ENCODE results near the gene SCARF2. TPM values are rescaled to one million over a fixed set of nuclear protein-coding genes. Genes with fewer than 3 reads are reported as not detected.
A peak's percentile ranks its signal among the peaks of the same experiment; 100 is the strongest.

SCARF2 gene
- total and polyA plus RNA-seq, 7 experiments from 2014 or later: 0.21 to 2.6 (median 2.0) TPM

- ChIA-PET POLR2A (interaction anchor here (1.8 kb wide), 1 partner anchor 49 kb away, joined by 4 read pairs; the partner anchor contains the start of gene ZNF74), CTCF (no interaction called here)
- H3K36me3 ChIP-seq (ENCODE audit: control insufficient read depth in 2 of 3, insufficient read depth in 3 of 3, low read length in 3 of 3): peaks cover 0 to 56% (median 0%) of the 10 kb centered on the region in 3 experiments
- H3K27me3 ChIP-seq (ENCODE audit: control insufficient read depth in 2 of 2, insufficient read depth in 2 of 2, low read length in 2 of 2): peaks cover 0 to 5% of the 10 kb centered on the region in 2 donors
- no peak overlapping the region for H3K27ac Mint-ChIP-seq
- DNase-seq: no peak
- H3K9me3 Mint-ChIP-seq: no peaks in the 10 kb centered on the region
- H3K27me3 Mint-ChIP-seq: peaks cover 0 to 17% (median 4%) of the 10 kb centered on the region in 5 donors
- H3K4me3 ChIP-seq (ENCODE audit: low read length): no peak overlapping the region
- H3K36me3 Mint-ChIP-seq: peaks cover 0 to 43% (median 22%) of the 10 kb centered on the region in 5 donors
- H3K27ac ChIP-seq (ENCODE audit: low read depth, low read length): no peak overlapping the region
- no peak overlapping the region for H3K4me3 Mint-ChIP-seq
- H3K4me1 ChIP-seq (ENCODE audit: control insufficient read depth in 2 of 2, insufficient read depth in 2 of 2, low read length in 2 of 2): no peaks in the 10 kb centered on the region
- intact Hi-C loops (cut with micrococcal nuclease): no loop called here
- H3K9me3 ChIP-seq (ENCODE audit: control insufficient read depth in 2 of 3, low read length in 3 of 3): no peaks in the 10 kb centered on the region
- no peak for ATAC-seq
- H3K4me1 Mint-ChIP-seq: peaks cover 0 to 5% (median 0%) of the 10 kb centered on the region in 7 donors
Measured at GRCh38 chr22:20442485-20443284, 5.1 kb upstream of the SCARF2 start.

- peaks cover 0 to 2% (median 0%) of the 10 kb centered on the region in 11 donors for H3K9me3 Mint-ChIP-seq
- ATAC-seq (no peak), DNase-seq (no peak)
- H3K36me3 Mint-ChIP-seq: peaks cover 0 to 40% (median 18%) of the 10 kb centered on the region in 5 donors
- POLR2A ChIA-PET: interaction anchor here (1.8 kb wide), 1 partner anchor 48 kb away, joined by 4 read pairs; the partner anchor contains the start of gene ZNF74
- intact Hi-C loops (cut with micrococcal nuclease): no loop called here
- Histone ChIP-seq H3K27ac (ENCODE audit: low read depth, low read length) (no peak overlapping the region), H3K4me1 (ENCODE audit: control insufficient read depth in 2 of 2, insufficient read depth in 2 of 2, low read length in 2 of 2) (peaks cover 4 to 5% of the 10 kb centered on the region in 2 donors), H3K9me3 (ENCODE audit: control insufficient read depth in 2 of 3, low read length in 3 of 3) (no peaks in the 10 kb centered on the region), H3K27me3 (ENCODE audit: control insufficient read depth in 2 of 2, insufficient read depth in 2 of 2, low read length in 2 of 2) (peaks cover 3 to 11% of the 10 kb centered on the region in 2 donors), H3K4me3 (ENCODE audit: low read length) (no peak overlapping the region), H3K36me3 (ENCODE audit: control insufficient read depth in 2 of 3, insufficient read depth in 3 of 3, low read length in 3 of 3) (peaks cover 0 to 52% (median 0%) of the 10 kb centered on the region in 3 experiments)
- peaks cover 5 to 22% (median 9%) of the 10 kb centered on the region in 5 donors for H3K27me3 Mint-ChIP-seq
- peaks cover 4 to 10% (median 4%) of the 10 kb centered on the region in 7 donors for H3K4me1 Mint-ChIP-seq
- CTCF ChIA-PET: interaction anchor here (1.3 kb wide), 1 partner anchor 23 kb away, joined by 7 read pairs; no protein-coding TSS in a partner anchor
- no peak overlapping the region for H3K4me3 Mint-ChIP-seq
- no peak overlapping the region for H3K27ac Mint-ChIP-seq
Measured at GRCh38 chr22:20441631-20442484, 4.2 kb upstream of the SCARF2 start.

GRCh38 chr22:20440637-20441591, 3.3 kb upstream of the SCARF2 start:
- CTCF ChIA-PET: interaction anchor here (0.5 to 1.3 kb wide), 2 partner anchors 22 to 38 kb away, joined by 3 to 7 read pairs; no protein-coding TSS in a partner anchor
- Histone ChIP-seq H3K36me3 (ENCODE audit: control insufficient read depth in 2 of 3, insufficient read depth in 3 of 3, low read length in 3 of 3) (peaks cover 0 to 44% (median 0%) of the 10 kb centered on the region in 3 experiments), H3K4me3 (ENCODE audit: low read length) (no peak overlapping the region), H3K27me3 (ENCODE audit: control insufficient read depth in 2 of 2, insufficient read depth in 2 of 2, low read length in 2 of 2) (peaks cover 3 to 18% of the 10 kb centered on the region in 2 donors), H3K27ac (ENCODE audit: low read depth, low read length) (no peak overlapping the region), H3K4me1 (ENCODE audit: control insufficient read depth in 2 of 2, insufficient read depth in 2 of 2, low read length in 2 of 2) (peaks cover 8 to 9% of the 10 kb centered on the region in 2 donors), H3K9me3 (ENCODE audit: control insufficient read depth in 2 of 3, low read length in 3 of 3) (no peaks in the 10 kb centered on the region)
- DNase-seq (no peak), ATAC-seq (no peak)
- Mint-ChIP-seq H3K4me1 (peaks cover 6 to 12% (median 7%) of the 10 kb centered on the region in 7 donors), H3K9me3 (peaks cover 0 to 2% (median 0%) of the 10 kb centered on the region in 11 donors), H3K4me3 (no peak overlapping the region), H3K36me3 (peaks cover 0 to 32% (median 14%) of the 10 kb centered on the region in 5 donors), H3K27me3 (peaks cover 6 to 28% (median 11%) of the 10 kb centered on the region in 5 donors), H3K27ac (no peak overlapping the region)
- intact Hi-C loops (cut with micrococcal nuclease): no loop called here
- POLR2A ChIA-PET: interaction anchor here (1.1 to 1.8 kb wide), 2 partner anchors 24 to 47 kb away, joined by 4 to 5 read pairs; partner anchors contain the start of gene ZNF74

- Histone ChIP-seq H3K36me3 (ENCODE audit: control insufficient read depth in 2 of 3, insufficient read depth in 3 of 3, low read length in 3 of 3) (peaks cover 0 to 36% (median 0%) of the 10 kb centered on the region in 3 experiments), H3K4me1 (ENCODE audit: control insufficient read depth in 2 of 2, insufficient read depth in 2 of 2, low read length in 2 of 2) (peaks cover 8 to 11% of the 10 kb centered on the region in 2 donors), H3K4me3 (ENCODE audit: low read length) (no peak overlapping the region), H3K27ac (ENCODE audit: low read depth, low read length) (no peak overlapping the region), H3K27me3 (ENCODE audit: control insufficient read depth in 2 of 2, insufficient read depth in 2 of 2, low read length in 2 of 2) (peaks cover 3 to 23% of the 10 kb centered on the region in 2 donors), H3K9me3 (ENCODE audit: control insufficient read depth in 2 of 3, low read length in 3 of 3) (no peaks in the 10 kb centered on the region)
- intact Hi-C loops (cut with micrococcal nuclease): no loop called here
- Mint-ChIP-seq H3K4me3 (peak overlapping the region in 2 of 10 donors; percentile 35 to 58), H3K4me1 (peaks cover 6 to 17% (median 12%) of the 10 kb centered on the region in 7 donors), H3K27ac (no peak overlapping the region), H3K27me3 (peaks cover 15 to 37% (median 20%) of the 10 kb centered on the region in 5 donors), H3K9me3 (peaks cover 0 to 2% (median 0%) of the 10 kb centered on the region in 11 donors), H3K36me3 (peaks cover 0 to 35% (median 14%) of the 10 kb centered on the region in 5 donors)
- ChIA-PET CTCF (interaction anchor here (0.5 to 1.3 kb wide), 2 partner anchors 21 to 38 kb away, joined by 3 to 7 read pairs; no protein-coding TSS in a partner anchor), POLR2A (interaction anchor here (1.1 kb wide), 1 partner anchor 25 kb away, joined by 5 read pairs; no protein-coding TSS in a partner anchor)
- DNase-seq (no peak), ATAC-seq (no peak)
Measured at GRCh38 chr22:20439928-20440575, 2.4 kb upstream of the SCARF2 start.

GRCh38 chr22:20439556-20439927, 1.9 kb upstream of the SCARF2 start:
- Mint-ChIP-seq H3K4me1 (peaks cover 6 to 17% (median 12%) of the 10 kb centered on the region in 7 donors), H3K4me3 (peak overlapping the region in 8 of 10 donors; percentile 4 to 66 (median 30)), H3K36me3 (peaks cover 0 to 30% (median 12%) of the 10 kb centered on the region in 5 donors), H3K9me3 (peaks cover 0 to 2% (median 0%) of the 10 kb centered on the region in 11 donors), H3K27me3 (peaks cover 20 to 42% (median 25%) of the 10 kb centered on the region in 5 donors), H3K27ac (no peak overlapping the region)
- ChIA-PET POLR2A (interaction anchor here (1.1 to 1.4 kb wide), 2 partner anchors 14 to 25 kb away, joined by 5 read pairs; no protein-coding TSS in a partner anchor), CTCF (no interaction called here)
- no peak overlapping the region for H3K4me3 ChIP-seq (ENCODE audit: low read length)
- H3K9me3 ChIP-seq (ENCODE audit: control insufficient read depth in 2 of 3, low read length in 3 of 3): no peaks in the 10 kb centered on the region
- intact Hi-C loops (cut with micrococcal nuclease): no loop called here
- peaks cover 0 to 31% (median 0%) of the 10 kb centered on the region in 3 experiments for H3K36me3 ChIP-seq (ENCODE audit: control insufficient read depth in 2 of 3, insufficient read depth in 3 of 3, low read length in 3 of 3)
- no peak for ATAC-seq
- DNase-seq: no peak
- peaks cover 3 to 23% of the 10 kb centered on the region in 2 donors for H3K27me3 ChIP-seq (ENCODE audit: control insufficient read depth in 2 of 2, insufficient read depth in 2 of 2, low read length in 2 of 2)
- H3K27ac ChIP-seq (ENCODE audit: low read depth, low read length): no peak overlapping the region
- peaks cover 8 to 11% of the 10 kb centered on the region in 2 donors for H3K4me1 ChIP-seq (ENCODE audit: control insufficient read depth in 2 of 2, insufficient read depth in 2 of 2, low read length in 2 of 2)
